NCI-H146 treated with DMSO at 0.1 percent for 48 hours (cell line): ENCODE results near the gene CACUL1.
"Not testable (repeated sequence)": the region's sequence is repeated elsewhere in the genome, so short reads cannot be mapped to it uniquely, and the experiment has no call there.

Source experiments
- DNase-seq: peaks from one replicate; lab custom pipeline; 2025; ENCODE audit not compliant: unreplicated experiment; lab: John Stamatoyannopoulos, UW

CACUL1 gene

GRCh38 chr10:118645294-118645693 is 109.5 kb downstream of the CACUL1 start:
- not testable (repeated sequence) for DNase-seq

GRCh38 chr10:118642228-118642627 is 112.5 kb downstream of the CACUL1 start:
- DNase-seq: no peak

- DNase-seq: no peak
Observed at GRCh38 chr10:118638680-118639079, 116.1 kb downstream of the CACUL1 start.

GRCh38 chr10:118635674-118636402 is 118.9 kb downstream of the CACUL1 start:
- no peak for DNase-seq

GRCh38 chr10:118633786-118634185 is 121.0 kb downstream of the CACUL1 start:
- DNase-seq: no peak

GRCh38 chr10:118629211-118629610 is 125.6 kb downstream of the CACUL1 start:
- DNase-seq: no peak

- DNase-seq: no peak
Observed at GRCh38 chr10:118628397-118628796, 126.4 kb downstream of the CACUL1 start.

GRCh38 chr10:118626953-118627352 is 127.8 kb downstream of the CACUL1 start:
- DNase-seq: no peak
